T-helper 1 cell (primary cell): ENCODE measurements around the gene PLEKHM3.

Experiments
- DNase-seq, 5 donors: peaks; one replicate each; pipeline ENCODE4 v3.0.0-alpha.2; 2012 to 2020

PLEKHM3 gene

GRCh38 chr2:207884127-207884526, 141.2 kb downstream of the PLEKHM3 start:
- no peak for DNase-seq

DNA sequence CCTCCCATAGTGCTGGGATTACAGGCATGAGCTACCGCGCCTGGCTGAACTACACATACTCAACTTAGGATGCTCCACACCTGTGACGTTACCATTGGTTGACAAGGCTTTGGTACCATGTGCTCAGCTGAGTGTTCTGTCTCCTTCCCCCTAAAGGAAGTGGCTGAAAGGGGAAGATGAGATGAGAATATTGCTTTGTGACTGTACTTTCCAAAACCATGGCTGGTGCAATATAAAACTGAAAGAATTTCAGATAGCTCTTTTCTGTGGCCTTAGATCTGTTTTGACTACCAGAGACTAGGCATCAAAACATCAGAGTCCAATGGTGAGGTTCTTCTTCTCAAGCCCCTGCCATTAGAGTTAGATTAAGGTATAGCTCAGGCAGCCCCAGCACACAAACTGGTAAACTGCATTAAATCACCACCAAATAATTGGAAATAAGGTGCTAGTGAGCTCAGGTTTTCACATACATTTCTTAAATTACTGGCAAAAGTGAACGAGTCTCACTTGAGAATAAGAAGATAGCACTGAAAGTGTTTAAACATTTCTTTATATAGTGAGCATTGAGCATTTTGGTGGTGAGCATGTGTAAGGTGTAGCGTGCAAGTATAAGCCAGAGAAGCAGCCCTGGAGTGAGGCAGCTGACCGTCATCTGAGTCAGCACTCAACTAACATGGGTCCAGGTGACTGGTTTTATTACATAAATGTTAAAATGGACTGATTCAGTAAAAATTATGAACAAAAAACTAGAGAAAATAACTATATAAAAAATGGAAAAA, 142.1 kb downstream of the PLEKHM3 start:
- no peak for DNase-seq

DNA sequence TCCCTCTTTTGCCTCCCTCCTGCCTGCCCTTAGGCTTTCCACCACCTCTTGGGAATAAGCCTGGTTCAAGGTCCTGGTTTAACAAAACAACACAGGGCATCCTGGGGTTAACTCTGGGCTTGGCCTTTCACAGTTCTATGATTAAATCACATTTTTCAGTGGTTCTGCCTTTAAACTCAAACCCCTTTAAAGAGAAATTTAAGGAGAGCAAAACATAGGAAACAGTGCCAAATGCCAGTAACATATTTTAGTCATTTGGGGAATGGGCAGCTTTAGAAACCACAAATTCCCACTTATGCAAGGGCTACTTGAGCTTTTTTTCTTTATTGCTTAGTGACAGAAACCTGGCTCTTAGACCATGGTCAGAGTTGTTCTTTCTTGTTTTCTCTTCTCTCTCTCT, 143.4 kb downstream of the PLEKHM3 start:
- no peak for DNase-seq

- no peak for DNase-seq
Measured at GRCh38 chr2:207879536-207879935, 145.8 kb downstream of the PLEKHM3 start.

DNA sequence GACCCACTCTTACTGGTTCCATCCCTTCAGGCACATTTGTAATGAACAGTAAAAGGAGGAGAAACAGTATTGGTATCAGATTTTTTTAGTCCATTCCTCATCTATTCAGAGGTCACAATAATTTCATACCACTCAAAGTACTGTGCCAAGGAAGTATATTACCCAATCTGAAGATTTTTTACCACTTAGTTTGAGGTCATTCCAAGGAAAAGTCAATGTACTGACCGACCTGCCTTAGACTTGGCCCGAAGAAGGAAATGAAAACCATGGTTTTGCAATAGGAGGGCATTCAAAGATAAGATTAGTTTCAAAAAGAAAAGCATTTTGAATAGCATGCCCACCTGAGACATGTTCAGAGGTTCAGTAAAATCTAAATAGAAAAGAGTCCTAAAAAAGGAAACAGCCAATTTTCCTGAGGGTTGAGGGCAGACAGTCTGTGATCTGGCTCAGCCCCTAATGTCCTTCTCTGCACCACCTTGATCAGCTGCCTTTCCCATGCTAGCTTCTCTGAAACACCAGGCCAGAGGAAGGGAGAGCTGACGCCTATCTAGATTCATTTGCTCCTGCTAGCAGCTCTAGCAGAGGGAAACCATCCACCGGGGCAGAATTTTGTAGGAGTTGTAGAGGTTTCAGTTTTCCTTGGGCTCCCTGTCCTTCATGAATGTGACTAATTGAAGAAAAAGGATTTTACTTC, 148.3 kb downstream of the PLEKHM3 start:
- no peak for DNase-seq

GRCh38 chr2:207875473-207876212, 149.7 kb downstream of the PLEKHM3 start:
- no peak for DNase-seq

DNA sequence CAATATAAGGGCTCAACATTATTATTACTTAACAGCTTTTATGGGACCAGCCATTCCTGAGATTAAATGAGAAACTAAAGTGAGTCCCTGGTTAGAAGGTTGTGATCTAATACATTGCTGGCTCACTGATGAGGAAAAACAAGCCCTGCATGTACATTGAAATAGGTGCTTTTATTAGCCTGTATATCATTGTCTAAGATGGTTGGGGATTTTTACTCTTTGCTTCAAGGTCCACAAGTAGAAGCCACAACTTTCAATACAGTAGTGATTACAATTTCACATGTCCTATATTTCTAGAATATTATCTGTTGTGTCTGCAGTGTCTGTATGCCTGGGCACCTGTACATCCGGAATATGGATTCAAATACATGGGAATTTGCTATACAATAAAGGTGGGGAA, 151.5 kb downstream of the PLEKHM3 start:
- no peak for DNase-seq

DNA sequence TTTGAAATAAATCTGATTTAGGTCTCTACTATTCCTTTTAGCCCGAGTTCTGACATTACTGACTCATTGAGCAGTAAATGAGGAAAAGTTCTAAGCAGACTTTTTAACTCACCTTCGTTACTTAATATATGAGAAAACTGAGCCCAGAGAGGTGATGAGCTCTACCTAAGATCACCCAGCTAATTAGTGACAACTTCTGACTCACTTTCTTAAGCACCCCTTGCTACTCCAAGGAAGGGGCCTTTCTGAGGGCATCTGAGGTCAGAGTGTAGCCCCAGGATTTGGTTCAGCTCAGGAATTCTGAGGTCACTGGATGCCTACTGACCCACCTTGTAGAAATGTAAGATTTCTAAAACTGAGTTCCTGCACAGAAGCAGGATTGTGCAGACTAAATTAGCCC, 153.4 kb downstream of the PLEKHM3 start:
- no peak for DNase-seq

DNA sequence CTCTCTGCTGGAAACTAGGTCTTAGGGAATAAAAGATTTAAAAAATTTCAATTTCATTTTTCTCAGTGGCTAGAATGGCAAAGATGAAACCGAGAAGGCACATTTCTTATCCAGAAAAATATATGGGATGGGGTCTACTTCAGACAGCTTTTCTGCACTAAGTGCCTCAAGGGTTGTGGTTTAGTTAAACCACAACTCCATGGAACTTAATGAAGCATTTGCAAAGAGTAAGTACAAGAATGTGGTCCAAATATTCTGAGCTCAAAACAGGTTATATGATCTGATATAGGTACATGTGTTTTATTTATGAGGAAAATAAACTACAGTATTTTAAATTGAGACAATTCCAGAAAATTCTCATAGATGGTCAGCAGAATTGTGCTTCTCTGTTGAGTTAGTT, 153.8 kb downstream of the PLEKHM3 start:
- no peak for DNase-seq

DNA sequence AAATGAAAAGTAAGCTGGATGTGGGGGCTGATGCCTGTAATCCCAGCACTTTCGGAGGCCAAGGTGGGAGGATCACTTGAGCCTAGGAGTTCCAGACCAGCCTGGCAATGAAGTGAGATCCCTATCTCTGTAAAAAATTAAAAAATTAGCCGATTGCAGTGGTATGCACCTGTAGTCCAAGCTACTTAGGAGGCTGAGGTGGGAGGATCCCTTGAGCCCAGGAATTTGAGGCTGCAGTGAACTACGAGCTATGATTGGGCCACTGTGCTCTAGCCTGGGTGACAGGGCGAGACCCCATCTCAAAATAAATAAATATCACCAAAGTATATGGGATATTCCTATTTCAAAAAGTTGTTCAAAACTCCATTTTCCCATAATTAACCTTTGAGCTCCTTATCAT, 154.5 kb downstream of the PLEKHM3 start:
- DNase-seq = no peak

DNA sequence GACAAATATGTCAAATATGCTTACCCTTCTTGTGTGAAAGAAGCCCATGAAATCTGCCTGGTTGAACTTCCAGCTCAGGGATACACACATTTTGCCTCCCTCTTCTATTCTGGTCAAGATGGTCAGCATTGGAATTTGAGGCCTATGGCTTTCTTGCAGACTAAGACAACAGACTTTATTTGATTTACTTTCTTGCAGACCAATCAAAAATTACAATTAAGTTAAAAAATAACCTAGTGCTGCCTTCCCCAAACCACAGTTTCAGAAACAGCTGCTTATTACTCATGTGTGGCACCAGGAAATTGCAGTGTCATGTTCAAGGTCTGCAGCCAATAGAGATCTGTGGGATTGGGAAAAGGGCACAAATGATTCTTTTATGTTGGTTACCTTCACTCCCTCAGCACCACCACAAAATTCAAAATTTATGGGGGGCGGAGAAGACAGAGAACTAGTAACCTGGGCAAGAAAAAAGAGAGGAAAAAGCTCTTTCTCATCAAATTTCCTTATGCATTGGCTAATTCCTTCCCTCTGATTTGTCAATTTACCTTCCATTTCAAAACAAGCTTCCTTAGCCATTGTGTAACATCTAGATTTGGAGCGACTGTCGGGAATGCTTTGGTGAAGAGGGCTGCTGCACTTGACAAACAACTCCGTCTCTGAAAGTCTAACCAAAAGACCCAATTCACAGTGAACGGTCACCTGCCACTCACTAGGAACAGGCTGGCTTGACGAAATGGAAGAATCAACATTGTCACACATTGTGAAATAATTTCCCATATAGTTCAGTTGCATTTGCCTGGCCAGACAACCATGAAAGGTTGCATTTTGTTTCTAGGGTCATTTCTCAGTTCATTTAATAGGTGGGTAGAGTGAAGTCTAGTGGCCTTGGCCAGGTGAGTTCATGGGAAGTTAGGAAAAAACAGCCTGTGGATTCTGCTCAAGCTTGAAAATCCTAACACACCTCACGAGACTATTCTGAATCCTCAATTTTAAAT, 155.2 kb downstream of the PLEKHM3 start:
- no peak for DNase-seq

DNA sequence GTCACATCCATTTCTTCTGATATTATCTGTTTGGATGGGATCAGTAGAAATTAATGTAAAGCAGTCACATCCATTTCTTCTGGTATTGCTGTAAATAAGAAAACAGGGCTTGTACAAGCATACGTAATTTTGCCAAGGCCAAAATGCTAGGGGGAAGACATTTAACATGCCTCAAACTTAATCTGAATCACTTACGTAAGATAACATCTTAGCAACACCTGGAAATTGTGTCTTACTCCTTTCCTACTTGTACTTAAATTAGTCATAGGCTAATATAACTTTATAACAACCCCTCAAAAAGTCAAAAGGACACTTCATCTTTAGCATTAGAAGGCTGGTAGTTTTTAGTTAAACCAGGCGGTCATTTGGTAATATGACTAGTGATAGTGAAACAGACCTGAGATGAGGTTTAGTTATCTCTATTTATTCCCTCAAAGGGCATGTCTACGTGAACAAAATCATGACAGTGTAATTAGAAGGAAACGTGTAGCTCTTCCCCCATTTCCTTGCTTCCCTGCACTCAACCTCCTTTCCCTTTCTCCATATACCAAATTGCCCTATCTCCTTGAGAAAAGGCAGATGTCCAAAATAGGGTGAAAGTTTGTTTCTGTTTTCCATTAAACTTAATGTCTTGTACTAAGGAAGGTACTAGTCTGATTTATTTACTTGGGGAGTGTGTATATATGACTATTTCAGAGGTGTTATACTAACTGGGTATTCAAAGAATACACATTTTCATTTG, 156.3 kb downstream of the PLEKHM3 start:
- no peak for DNase-seq

DNA sequence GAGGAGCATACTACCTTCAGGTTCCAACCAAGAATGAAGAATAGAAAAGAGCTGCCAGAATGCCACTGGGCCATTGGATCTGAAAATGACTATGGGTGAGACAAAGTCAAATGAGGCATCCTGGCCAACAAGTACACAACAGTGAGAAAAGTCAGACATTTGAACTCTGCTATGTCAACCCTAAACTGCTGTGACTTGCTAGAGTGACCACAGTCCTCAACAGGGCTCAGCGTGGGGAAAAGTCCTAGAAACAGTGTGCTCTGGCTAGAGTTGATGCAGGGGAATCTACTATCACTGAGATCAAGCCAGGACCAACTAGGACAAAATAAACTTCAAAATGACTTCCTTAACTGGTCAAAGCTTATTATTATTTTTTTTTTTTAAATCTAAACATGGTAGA, 157.4 kb downstream of the PLEKHM3 start:
- no peak for DNase-seq

DNA sequence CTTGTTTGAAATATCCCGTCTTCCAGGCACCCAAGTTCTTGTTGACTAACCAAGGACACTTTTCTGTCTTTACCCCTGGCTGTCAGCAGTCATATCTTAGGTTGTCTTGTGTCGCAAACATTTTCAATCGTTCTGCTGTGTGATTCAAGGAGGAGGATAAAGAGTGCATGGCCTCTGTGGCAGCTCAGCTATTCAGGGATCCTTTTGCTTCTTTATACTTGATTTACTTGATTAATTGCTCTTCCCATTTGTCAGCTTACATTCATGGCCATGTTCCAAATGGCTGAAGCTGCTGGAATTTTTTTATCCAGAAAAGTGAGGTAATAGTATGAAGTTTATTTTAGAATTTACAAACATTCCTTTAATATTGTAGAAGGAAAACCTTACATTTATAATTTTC, 158.3 kb downstream of the PLEKHM3 start:
- DNase-seq = no peak

GRCh38 chr2:207865210-207865609, 160.1 kb downstream of the PLEKHM3 start:
- DNase-seq = no peak

- no peak for DNase-seq
Measured at GRCh38 chr2:207863345-207863744, 162.0 kb downstream of the PLEKHM3 start.

GRCh38 chr2:207861789-207862188, 163.5 kb downstream of the PLEKHM3 start:
- no peak for DNase-seq

- DNase-seq = no peak
Measured at GRCh38 chr2:207860685-207861084, 164.6 kb downstream of the PLEKHM3 start.

GRCh38 chr2:207855591-207855990, 169.7 kb downstream of the PLEKHM3 start:
- DNase-seq = no peak

DNA sequence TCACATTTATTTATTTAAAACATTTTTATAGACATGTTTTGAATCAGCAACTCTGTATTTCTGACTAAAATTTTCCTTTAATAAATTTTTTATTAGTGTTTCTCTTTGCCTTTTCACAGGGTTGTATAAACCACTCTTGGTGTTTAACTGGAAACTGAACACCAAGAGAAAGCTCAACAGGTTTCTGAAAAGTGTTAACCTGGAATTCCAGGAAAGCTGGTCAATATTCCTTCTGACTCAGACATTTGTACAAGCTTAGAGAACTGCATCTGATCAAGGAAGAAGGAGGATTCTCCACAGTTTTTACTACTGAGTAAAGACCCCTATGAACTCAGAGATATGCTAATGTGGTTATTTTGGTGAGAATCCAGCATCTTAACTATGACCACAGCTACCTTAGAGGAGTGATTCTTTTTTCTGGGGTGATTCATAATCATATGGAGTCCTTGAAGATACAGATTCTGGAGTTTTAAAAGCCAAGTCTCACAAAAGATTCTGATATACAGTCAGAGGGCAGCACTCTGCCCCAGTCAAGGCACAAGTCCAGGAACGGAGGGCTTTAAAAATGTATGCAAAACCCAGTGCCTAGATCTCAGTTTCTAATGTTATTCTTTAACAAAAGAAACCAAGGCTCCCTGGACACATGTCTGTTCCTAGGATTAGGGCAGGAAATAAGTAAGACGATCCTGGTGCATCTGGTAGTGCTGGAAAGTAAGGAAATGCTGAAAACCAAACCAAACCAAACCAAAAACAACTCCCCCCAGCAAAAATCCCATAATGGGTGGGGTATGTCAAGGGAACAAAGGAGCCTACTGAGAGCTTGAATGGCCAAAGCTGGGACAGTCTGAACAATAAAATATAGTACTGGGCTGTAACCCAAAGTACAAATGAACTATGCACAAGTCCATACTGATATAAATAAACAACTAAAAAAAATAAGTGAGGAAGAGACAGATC, 170.6 kb downstream of the PLEKHM3 start:
- DNase-seq = no peak

- no peak for DNase-seq
Measured at GRCh38 chr2:207852791-207853190, 172.5 kb downstream of the PLEKHM3 start.
